ENCODE measurements around the gene CRTAC1. TPM values are rescaled to one million over a fixed set of nuclear protein-coding genes. Genes with fewer than 3 reads are reported as not detected.

The CRTAC1 gene
- polyA plus RNA-seq, 1 of the 3 experiments (the other 2 are of a cell fraction), result 0.05 TPM

- WGBS (ENCODE audit: low lambda C conversion rate), result 0% methylated on average over 1 of the region's 1 CpG
- Histone ChIP-seq H3K9me2 (no peaks in the 10 kb centered on the region), H3F3A (replicated peaks; ENCODE audit: insufficient read depth) (no peaks in the 10 kb centered on the region), H3K27me3 (ENCODE audit: insufficient read depth) (peaks cover 33% of the 10 kb centered on the region; the same call in 1 of the 2 replicates), H3K9me3 (no peaks in the 10 kb centered on the region), H3K4me2 (no peak overlapping the region), H3K9ac (no peak overlapping the region), H3K4me3 (ENCODE audit: low read depth in 2 of 2, low read length in 1 of 2) (no peak overlapping the region), H3K27ac (ENCODE audit: low read depth in 2 of 2, low read length in 1 of 2) (no peak overlapping the region), H2AFZ (ENCODE audit: low read depth) (no peak overlapping the region), H4K20me1 (ENCODE audit: insufficient read depth) (no peaks in the 10 kb centered on the region), H3K79me2 (ENCODE audit: insufficient read depth) (no peaks in the 10 kb centered on the region), H3K4me1 (ENCODE audit: control insufficient read depth in 1 of 2, insufficient read depth in 2 of 2, low read depth in 1 of 2, low read length in 1 of 2) (peaks cover 0 to 8% of the 10 kb centered on the region in 2 experiments; a peak in 1 of 4 replicates), H3K36me3 (replicated peaks in 1 of 2; ENCODE audit: control insufficient read depth in 1 of 2, insufficient read depth in 2 of 2, low read length in 1 of 2) (no peaks in the 10 kb centered on the region)
- ChIA-PET POLR2A (no interaction called here), CTCF (interaction anchor here (1.2 to 13.3 kb wide), 6 partner anchors 7 to 244 kb away, joined by 3 to 176 read pairs (median 11); no protein-coding TSS in a partner anchor)
- DNase-seq, result no peak
- TF ChIP-seq MEF2A (IDR thresholded peaks at IDR 0.05; ENCODE audit: borderline replicate concordance, low read depth) (no peak), SIN3A (IDR thresholded peaks at IDR 0.05; ENCODE audit: borderline replicate concordance, low read depth, low read length) (no peak), FOXM1 (IDR thresholded peaks at IDR 0.05; ENCODE audit: low read depth) (no peak), MAX (IDR thresholded peaks at IDR 0.05; ENCODE audit: low read depth) (no peak)
- TF ChIP-seq, protein P1, sequence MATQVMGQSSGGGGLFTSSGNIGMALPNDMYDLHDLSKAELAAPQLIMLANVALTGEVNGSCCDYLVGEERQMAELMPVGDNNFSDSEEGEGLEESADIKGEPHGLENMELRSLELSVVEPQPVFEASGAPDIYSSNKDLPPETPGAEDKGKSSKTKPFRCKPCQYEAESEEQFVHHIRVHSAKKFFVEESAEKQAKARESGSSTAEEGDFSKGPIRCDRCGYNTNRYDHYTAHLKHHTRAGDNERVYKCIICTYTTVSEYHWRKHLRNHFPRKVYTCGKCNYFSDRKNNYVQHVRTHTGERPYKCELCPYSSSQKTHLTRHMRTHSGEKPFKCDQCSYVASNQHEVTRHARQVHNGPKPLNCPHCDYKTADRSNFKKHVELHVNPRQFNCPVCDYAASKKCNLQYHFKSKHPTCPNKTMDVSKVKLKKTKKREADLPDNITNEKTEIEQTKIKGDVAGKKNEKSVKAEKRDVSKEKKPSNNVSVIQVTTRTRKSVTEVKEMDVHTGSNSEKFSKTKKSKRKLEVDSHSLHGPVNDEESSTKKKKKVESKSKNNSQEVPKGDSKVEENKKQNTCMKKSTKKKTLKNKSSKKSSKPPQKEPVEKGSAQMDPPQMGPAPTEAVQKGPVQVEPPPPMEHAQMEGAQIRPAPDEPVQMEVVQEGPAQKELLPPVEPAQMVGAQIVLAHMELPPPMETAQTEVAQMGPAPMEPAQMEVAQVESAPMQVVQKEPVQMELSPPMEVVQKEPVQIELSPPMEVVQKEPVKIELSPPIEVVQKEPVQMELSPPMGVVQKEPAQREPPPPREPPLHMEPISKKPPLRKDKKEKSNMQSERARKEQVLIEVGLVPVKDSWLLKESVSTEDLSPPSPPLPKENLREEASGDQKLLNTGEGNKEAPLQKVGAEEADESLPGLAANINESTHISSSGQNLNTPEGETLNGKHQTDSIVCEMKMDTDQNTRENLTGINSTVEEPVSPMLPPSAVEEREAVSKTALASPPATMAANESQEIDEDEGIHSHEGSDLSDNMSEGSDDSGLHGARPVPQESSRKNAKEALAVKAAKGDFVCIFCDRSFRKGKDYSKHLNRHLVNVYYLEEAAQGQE (IDR thresholded peaks at IDR 0.05; ENCODE audit: low read depth, low read length), result peak; percentile 51; the same call in 1 of the 2 replicates
Measured at GRCh38 chr10:98035599-98035998, 5.2 kb upstream of the CRTAC1 start.

- DNase-seq, result no peak
- ChIA-PET CTCF (interaction anchor here (1.1 to 13.3 kb wide), 3 partner anchors 10 to 356 kb away, joined by 3 to 176 read pairs (median 38); no protein-coding TSS in a partner anchor), POLR2A (no interaction called here)
- H2AFZ ChIP-seq (ENCODE audit: low read depth), result no peak overlapping the region
- no peaks in the 10 kb centered on the region for H3F3A ChIP-seq (replicated peaks; ENCODE audit: insufficient read depth)
- no peaks in the 10 kb centered on the region for H4K20me1 ChIP-seq (ENCODE audit: insufficient read depth)
- H3K27ac ChIP-seq (ENCODE audit: low read depth in 2 of 2, low read length in 1 of 2), result no peak overlapping the region
- H3K4me2 ChIP-seq, result no peak overlapping the region
- 26% methylated on average over 3 of the region's 3 CpGs for WGBS (ENCODE audit: low lambda C conversion rate)
- no peaks in the 10 kb centered on the region for H3K36me3 ChIP-seq (replicated peaks in 1 of 2; ENCODE audit: control insufficient read depth in 1 of 2, insufficient read depth in 2 of 2, low read length in 1 of 2)
- no peak for TF ChIP-seq ELF1 (IDR thresholded peaks at IDR 0.05)
- TF ChIP-seq, protein P1 (IDR thresholded peaks at IDR 0.05; ENCODE audit: low read depth, low read length), result no peak
- TF ChIP-seq POLR2AphosphoS5 (IDR thresholded peaks at IDR 0.05; ENCODE audit: low read depth, low read length), result no peak
- TF ChIP-seq CHD2 (IDR thresholded peaks at IDR 0.05; ENCODE audit: low read length, partially characterized antibody), result no peak
- TF ChIP-seq USF2 (IDR thresholded peaks at IDR 0.05; ENCODE audit: borderline replicate concordance, low read depth, low read length), result no peak
- H3K4me3 ChIP-seq (ENCODE audit: low read depth in 2 of 2, low read length in 1 of 2), result no peak overlapping the region
- H3K79me2 ChIP-seq (ENCODE audit: insufficient read depth), result no peaks in the 10 kb centered on the region
- H3K4me1 ChIP-seq (ENCODE audit: control insufficient read depth in 1 of 2, insufficient read depth in 2 of 2, low read depth in 1 of 2, low read length in 1 of 2), result peaks cover 0 to 8% of the 10 kb centered on the region in 2 experiments; a peak in 1 of 4 replicates
- H3K27me3 ChIP-seq (ENCODE audit: insufficient read depth), result peaks cover 37% of the 10 kb centered on the region
- no peaks in the 10 kb centered on the region for H3K9me3 ChIP-seq
- H3K9me2 ChIP-seq, result no peaks in the 10 kb centered on the region
- H3K9ac ChIP-seq, result no peak overlapping the region
Measured at GRCh38 chr10:98033515-98033914, 3.1 kb upstream of the CRTAC1 start.
